Neural cell (in vitro differentiated cells): ENCODE data around the gene DGKI. TPM values are rescaled to one million over a fixed set of nuclear protein-coding genes. Genes with fewer than 3 reads are reported as not detected.

Source experiments
- H2AFZ ChIP-seq: fragments of 200-600, 300-800 bp; sonication (generic), shearing (Covaris generic); 2 replicates; pipeline ENCODE4 v1.6.0; 2014; ENCODE audit warnings: low read depth, mild to moderate bottlenecking, antibody characterized with exemption, low read length, moderate library complexity
- H3F3A ChIP-seq: fragments of 200-600 bp; shearing (Covaris generic); 2 replicates; pipeline ENCODE4 v1.6.1; 2016; ENCODE audit warnings: mild to moderate bottlenecking, moderate library complexity, mixed read lengths, antibody characterized with exemption, low read length; ENCODE audit not compliant: insufficient read depth, poor library complexity, severe bottlenecking
- H3K27ac ChIP-seq: fragments of 200-600, 300-800 bp; sonication (generic), shearing (Covaris generic); 2 replicates; pipeline ENCODE4 v1.5.1; 2014; ENCODE audit warnings: mild to moderate bottlenecking, low read length, moderate library complexity
- H3K27me3 ChIP-seq: fragments of 300-800, 200-600 bp; sonication (generic), shearing (Covaris generic); 2 replicates; pipeline ENCODE4 v1.6.0; 2014; ENCODE audit warnings: mild to moderate bottlenecking, low read depth, low read length, moderate library complexity; ENCODE audit not compliant: insufficient read depth
- H3K36me3 ChIP-seq: fragments of 300-800, 200-600 bp; sonication (generic), shearing (Covaris generic); 2 replicates; pipeline ENCODE4 v1.5.1; 2014; ENCODE audit warnings: mild to moderate bottlenecking, antibody characterized with exemption, low read length, moderate library complexity; ENCODE audit not compliant: insufficient read depth
- H3K4me2 ChIP-seq: fragments of 300-800, 200-600 bp; sonication (generic), shearing (Covaris generic); 2 replicates; pipeline ENCODE4 v1.6.0; 2014; ENCODE audit warnings: mild to moderate bottlenecking, low read length
- H3K4me3 ChIP-seq: fragments of 300-800, 200-600 bp; sonication (generic), shearing (Covaris generic); 2 replicates; pipeline ENCODE4 v1.5.1; 2014; ENCODE audit warnings: mild to moderate bottlenecking, low read length, moderate library complexity
- H3K79me2 ChIP-seq: fragments of 200-600 bp; shearing (Covaris generic); replicated peaks from 2 replicates; pipeline ENCODE4 v1.6.0; 2014; ENCODE audit warnings: mild to moderate bottlenecking, low read length, moderate library complexity; ENCODE audit not compliant: insufficient read depth
- H3K9ac ChIP-seq: fragments of 300-800, 200-600 bp; sonication (generic), shearing (Covaris generic); 2 replicates; pipeline ENCODE4 v1.6.1; 2016; ENCODE audit warnings: mild to moderate bottlenecking, low read length, mixed read lengths
- H3K9me2 ChIP-seq: fragments of 200-600 bp; shearing (Covaris generic); 2 replicates; pipeline ENCODE4 v1.6.1; 2016; ENCODE audit warnings: mild to moderate bottlenecking, low read length, mixed read lengths; ENCODE audit not compliant: insufficient read depth
- H3K9me3 ChIP-seq: fragments of 200-600, 300-800 bp; sonication (generic), shearing (Covaris generic); 2 replicates; pipeline ENCODE4 v1.6.1; 2016; ENCODE audit warnings: mild to moderate bottlenecking, mixed run types, low read length, moderate library complexity, mixed read lengths
- H4K20me1 ChIP-seq: fragments of 200-600 bp; shearing (Covaris generic); 2 replicates; pipeline ENCODE4 v1.6.1; 2016; ENCODE audit warnings: mild to moderate bottlenecking, mixed run types; ENCODE audit not compliant: insufficient read depth
- CTCF ChIP-seq: fragments of 450-650 bp; IDR thresholded peaks from 2 replicates; pipeline ENCODE4 v1.5.1; 2014; ENCODE audit warnings: antibody characterized with exemption, mild to moderate bottlenecking, moderate library complexity; ENCODE audit not compliant: poor library complexity, severe bottlenecking
- EP300 ChIP-seq: fragments of 450-650 bp; conservative IDR thresholded peaks from 2 replicates; pipeline ENCODE4 v1.6.1; 2014; ENCODE audit warnings: antibody characterized with exemption, mild to moderate bottlenecking, moderate library complexity; ENCODE audit not compliant: poor library complexity, severe bottlenecking
- EZH2 ChIP-seq: fragments of 200-600, 300-800 bp; shearing (Covaris generic), sonication (generic); IDR thresholded peaks from 2 replicates; pipeline ENCODE4 v1.6.1; 2014; ENCODE audit warnings: antibody characterized with exemption, low read length, borderline replicate concordance, mild to moderate bottlenecking; ENCODE audit not compliant: insufficient read depth, poor library complexity, severe bottlenecking
- MXI1 ChIP-seq: fragments of 450-650 bp; conservative IDR thresholded peaks from 2 replicates; pipeline ENCODE4 v1.6.1; 2014; ENCODE audit warnings: antibody characterized with exemption, mild to moderate bottlenecking; ENCODE audit not compliant: poor library complexity, severe bottlenecking
- POLR2AphosphoS5 ChIP-seq: IDR thresholded peaks from 2 replicates; pipeline ENCODE4 v1.6.1; 2012
- RAD21 ChIP-seq: fragments of 450-650 bp; conservative IDR thresholded peaks from 2 replicates; pipeline ENCODE4 v1.6.1; 2014; ENCODE audit warnings: antibody characterized with exemption, mild to moderate bottlenecking, moderate library complexity
- REST ChIP-seq: IDR thresholded peaks from 2 replicates; pipeline ENCODE4 v1.6.1; 2012; ENCODE audit warnings: borderline replicate concordance
- SMC3 ChIP-seq: fragments of 450-650 bp; conservative IDR thresholded peaks from 2 replicates; pipeline ENCODE4 v1.6.1; 2014; ENCODE audit warnings: antibody characterized with exemption, mild to moderate bottlenecking, moderate library complexity; ENCODE audit not compliant: poor library complexity
- TAF1 ChIP-seq: IDR thresholded peaks from 2 replicates; pipeline ENCODE4 v1.6.1; 2012; ENCODE audit warnings: low read depth
- polyA plus RNA-seq: library from polyadenylated mRNA; depleted of rRNA; stranded (reverse); fragments of >200 nt; gene quantifications from 2 replicates; pipeline ENCODE4 v1.2.3, GENCODE V29; 2014

Gene DGKI
- polyA plus RNA-seq, 1 donor from 2014 or later, result 15.8 TPM

- Histone ChIP-seq H3K4me3 (no peak overlapping the region), H2AFZ (no peak overlapping the region), H4K20me1 (no peaks in the 10 kb centered on the region), H3K27ac (no peak overlapping the region), H3K9ac (no peak overlapping the region), H3K9me3 (no peaks in the 10 kb centered on the region), H3K36me3 (no peaks in the 10 kb centered on the region), H3F3A (no peaks in the 10 kb centered on the region), H3K9me2 (no peaks in the 10 kb centered on the region), H3K27me3 (no peaks in the 10 kb centered on the region), H3K79me2 (no peaks in the 10 kb centered on the region), H3K4me2 (no peak overlapping the region)
- TF ChIP-seq SMC3 (no peak), TAF1 (no peak), MXI1 (no peak), CTCF (no peak), EZH2 (no peak), EP300 (no peak), REST (no peak), POLR2AphosphoS5 (no peak), RAD21 (no peak)
Observed at GRCh38 chr7:137521451-137521850, 325.3 kb downstream of the DGKI start.

GRCh38 chr7:137519947-137520346 is 326.8 kb downstream of the DGKI start:
- H3K4me2 ChIP-seq, result no peak overlapping the region
- no peaks in the 10 kb centered on the region for H3K9me2 ChIP-seq
- no peaks in the 10 kb centered on the region for H3K79me2 ChIP-seq
- H3K9ac ChIP-seq, result no peak overlapping the region
- no peaks in the 10 kb centered on the region for H3K9me3 ChIP-seq
- no peak overlapping the region for H2AFZ ChIP-seq
- no peak overlapping the region for H3K27ac ChIP-seq
- no peaks in the 10 kb centered on the region for H3F3A ChIP-seq
- H3K4me3 ChIP-seq, result no peak overlapping the region
- H4K20me1 ChIP-seq, result no peaks in the 10 kb centered on the region
- no peaks in the 10 kb centered on the region for H3K27me3 ChIP-seq
- H3K36me3 ChIP-seq, result no peaks in the 10 kb centered on the region
- TF ChIP-seq CTCF, result no peak
- TF ChIP-seq SMC3, result no peak
- TF ChIP-seq EP300, result no peak
- no peak for TF ChIP-seq RAD21
- no peak for TF ChIP-seq EZH2
- TF ChIP-seq TAF1, result no peak
- TF ChIP-seq REST, result no peak
- TF ChIP-seq POLR2AphosphoS5, result no peak
- TF ChIP-seq MXI1, result no peak
